Smooth muscle cell (in vitro differentiated cells): ENCODE results near the gene ABTB2. TPM values are rescaled to one million over a fixed set of nuclear protein-coding genes. Genes with fewer than 3 reads are reported as not detected.

ENCODE experiments used
- DNase-seq: peaks from one replicate; lab custom pipeline; 2025; ENCODE audit not compliant: unreplicated experiment; lab: John Stamatoyannopoulos, UW
- H2AFZ ChIP-seq: fragments of 200-600 bp; sonication (generic); 2 replicates; pipeline ENCODE4 v1.6.0; 2016; ENCODE audit warnings: antibody characterized with exemption, low read depth, mild to moderate bottlenecking
- H3F3A ChIP-seq: fragments of 200-600 bp; sonication (generic); 2 replicates; pipeline ENCODE4 v1.6.0; 2017; ENCODE audit warnings: antibody characterized with exemption, low read depth
- H3K27ac ChIP-seq: fragments of 200-600 bp; sonication (generic); 2 replicates; pipeline ENCODE4 v1.5.1; 2016; ENCODE audit warnings: low read depth, mild to moderate bottlenecking
- H3K27me3 ChIP-seq: fragments of 200-600 bp; sonication (generic); 2 replicates; pipeline ENCODE4 v1.6.1; 2016; ENCODE audit warnings: low read depth, mild to moderate bottlenecking
- H3K36me3 ChIP-seq: fragments of 200-600 bp; sonication (generic); 2 replicates; pipeline ENCODE4 v1.5.1; 2016; ENCODE audit warnings: low read depth
- H3K4me1 ChIP-seq: fragments of 200-600 bp; sonication (generic); 2 replicates; pipeline ENCODE4 v1.5.1; 2016; ENCODE audit warnings: low read depth
- H3K4me2 ChIP-seq: fragments of 200-600 bp; sonication (generic); 2 replicates; pipeline ENCODE4 v1.6.0; 2016; ENCODE audit warnings: mild to moderate bottlenecking
- H3K4me3 ChIP-seq: fragments of 200-600 bp; sonication (generic); 2 replicates; pipeline ENCODE4 v1.5.1; 2016; ENCODE audit warnings: mild to moderate bottlenecking
- H3K79me2 ChIP-seq: fragments of 200-600 bp; sonication (generic); 2 replicates; pipeline ENCODE4 v1.6.0; 2016; ENCODE audit warnings: low read depth, mild to moderate bottlenecking
- H3K9ac ChIP-seq: fragments of 200-600 bp; sonication (generic); 2 replicates; pipeline ENCODE4 v1.6.0; 2016; ENCODE audit warnings: low read depth
- H3K9me3 ChIP-seq: fragments of 200-600 bp; sonication (generic); replicated peaks from 2 replicates; pipeline ENCODE4 v1.5.1; 2016; ENCODE audit warnings: low read depth
- H4K20me1 ChIP-seq: fragments of 200-600 bp; sonication (generic); 2 replicates; pipeline ENCODE4 v1.6.0; 2016; ENCODE audit warnings: low read depth
- CTCF ChIP-seq: fragments of 200-600 bp; sonication (generic); IDR thresholded peaks from 2 replicates; pipeline ENCODE4 v1.5.1; 2017; ENCODE audit warnings: borderline replicate concordance, mild to moderate bottlenecking, antibody characterized with exemption; ENCODE audit not compliant: insufficient read depth, poor library complexity, severe bottlenecking
- WGBS: methylation state at CpG from one replicate; pipeline ENCODE4 v1.1.7; 2016; ENCODE audit warnings: low lambda C conversion rate; 5-methylcytosine and 5-hydroxymethylcytosine counted together
- polyA plus RNA-seq: library from polyadenylated mRNA; unstranded; fragments of >200 nt; fragmentation: Nextera tagmentation; extraction: Ambion mirVana; gene quantifications from 2 replicates; pipeline ENCODE4 v1.2.1, GENCODE V29; 2016
- total RNA-seq: library from RNA; depleted of rRNA; stranded (reverse); fragments of >200 nt; gene quantifications from 2 replicates; pipeline ENCODE4 v1.2.3, GENCODE V29; 2014

ABTB2 gene
- total and polyA plus RNA-seq, 2 experiments from 2014 or later = 4.3 to 4.9 TPM

- Histone ChIP-seq H3K27ac (no peak overlapping the region), H3K4me1 (no peaks in the 10 kb centered on the region), H3K9ac (no peak overlapping the region), H3F3A (no peaks in the 10 kb centered on the region), H3K4me2 (no peak overlapping the region), H3K4me3 (no peak overlapping the region), H2AFZ (no peak overlapping the region), H3K36me3 (no peaks in the 10 kb centered on the region), H3K79me2 (no peaks in the 10 kb centered on the region), H3K27me3 (no peaks in the 10 kb centered on the region), H4K20me1 (no peaks in the 10 kb centered on the region), H3K9me3 (no peaks in the 10 kb centered on the region)
- WGBS = 72% methylated on average over 8 of the region's 8 CpGs
- TF ChIP-seq CTCF = no peak
- DNase-seq = no peak
These were observed 5.7 kb upstream of the ABTB2 start for GRCh38 chr11:34363363-34364084.

GRCh38 chr11:34360046-34360445 lies 2.2 kb upstream of the ABTB2 start:
- no peak overlapping the region for H3K4me2 ChIP-seq
- H3K36me3 ChIP-seq = no peaks in the 10 kb centered on the region
- H3K4me3 ChIP-seq = no peak overlapping the region
- 52% methylated on average over 1 of the region's 1 CpG for WGBS
- no peak for TF ChIP-seq CTCF
- no peak overlapping the region for H3K27ac ChIP-seq
- no peaks in the 10 kb centered on the region for H3K27me3 ChIP-seq
- no peak overlapping the region for H2AFZ ChIP-seq
- H3K4me1 ChIP-seq = peaks cover 7% of the 10 kb centered on the region
- no peaks in the 10 kb centered on the region for H3F3A ChIP-seq
- peaks cover 26% of the 10 kb centered on the region for H4K20me1 ChIP-seq
- H3K9ac ChIP-seq = no peak overlapping the region
- no peak for DNase-seq
- H3K9me3 ChIP-seq = no peaks in the 10 kb centered on the region
- peaks cover 22% of the 10 kb centered on the region for H3K79me2 ChIP-seq

DNA sequence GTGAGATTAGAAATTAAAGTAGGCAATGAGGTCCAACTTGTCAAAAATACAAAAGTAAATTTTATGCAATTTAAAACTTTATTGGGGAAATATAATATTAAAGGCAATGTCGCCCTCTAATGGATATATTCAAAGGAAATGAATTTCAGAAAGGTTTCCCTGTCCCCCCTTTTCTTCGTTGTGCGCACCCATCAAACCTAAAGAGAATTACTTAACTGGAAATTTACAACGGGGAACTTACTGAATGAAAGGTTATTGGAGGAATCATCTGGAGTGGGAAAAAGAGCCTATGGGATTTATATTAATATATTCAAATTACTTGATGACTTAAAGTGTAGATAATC lies 1.7 kb upstream of the ABTB2 start:
- Histone ChIP-seq H2AFZ (no peak overlapping the region), H3K27ac (no peak overlapping the region), H3K27me3 (no peaks in the 10 kb centered on the region), H4K20me1 (peaks cover 31% of the 10 kb centered on the region), H3K79me2 (peaks cover 27% of the 10 kb centered on the region), H3F3A (no peaks in the 10 kb centered on the region), H3K36me3 (no peaks in the 10 kb centered on the region), H3K4me2 (peak overlapping the region; percentile 81), H3K9ac (no peak overlapping the region), H3K4me3 (peak overlapping the region; percentile 75), H3K4me1 (peaks cover 7% of the 10 kb centered on the region), H3K9me3 (no peaks in the 10 kb centered on the region)
- WGBS = 19% methylated on average over 4 of the region's 4 CpGs
- peak; percentile 42 for TF ChIP-seq CTCF
- no peak for DNase-seq
